Activated naive CD4-positive, alpha-beta T cell treated with Interleukin-2 at 50 U/mL for 16 hours (primary cell): ENCODE measurements around the gene STX7.

Source experiments
- DNase-seq: peaks from one replicate; pipeline ENCODE4 v3.0.0-alpha.2; 2020

The STX7 gene

GRCh38 chr6:132506869-132507808, 5.8 kb downstream of the STX7 start:
- DNase-seq: no peak

- no peak for DNase-seq
These were observed 6.5 kb downstream of the STX7 start for GRCh38 chr6:132506461-132506860.

- no peak for DNase-seq
These were observed 7.8 kb downstream of the STX7 start for GRCh38 chr6:132505158-132505557.

GRCh38 chr6:132504757-132505156, 8.2 kb downstream of the STX7 start:
- DNase-seq: no peak

GRCh38 chr6:132499757-132500156, 13.2 kb downstream of the STX7 start:
- DNase-seq: no peak

- no peak for DNase-seq
These were observed 14.3 kb downstream of the STX7 start for GRCh38 chr6:132498638-132499037.

GRCh38 chr6:132496519-132497180, 16.3 kb downstream of the STX7 start:
- DNase-seq: no peak

- DNase-seq: no peak
These were observed 17.3 kb downstream of the STX7 start for GRCh38 chr6:132495604-132496079.

GRCh38 chr6:132494954-132495353, 18.0 kb downstream of the STX7 start:
- DNase-seq: no peak

GRCh38 chr6:132491881-132492280, 21.0 kb downstream of the STX7 start:
- no peak for DNase-seq

GRCh38 chr6:132491303-132491702, 21.6 kb downstream of the STX7 start:
- peak; percentile 11 for DNase-seq

- DNase-seq: no peak
These were observed 22.3 kb downstream of the STX7 start for GRCh38 chr6:132490478-132491204.

GRCh38 chr6:132490024-132490423, 22.9 kb downstream of the STX7 start:
- no peak for DNase-seq

- DNase-seq: no peak
These were observed 23.5 kb downstream of the STX7 start for GRCh38 chr6:132489376-132489775.

GRCh38 chr6:132487762-132488161, 25.2 kb downstream of the STX7 start:
- DNase-seq: no peak

- no peak for DNase-seq
These were observed 28.3 kb downstream of the STX7 start for GRCh38 chr6:132484680-132485018.

GRCh38 chr6:132483779-132484679, 28.9 kb downstream of the STX7 start:
- DNase-seq: peak; percentile 20

- DNase-seq: no peak
These were observed 30.3 kb downstream of the STX7 start for GRCh38 chr6:132482581-132482980.

- DNase-seq: no peak
These were observed 31.7 kb downstream of the STX7 start for GRCh38 chr6:132481189-132481588.

- no peak for DNase-seq
These were observed 33.8 kb downstream of the STX7 start for GRCh38 chr6:132479131-132479530.

GRCh38 chr6:132478674-132479073, 34.2 kb downstream of the STX7 start:
- no peak for DNase-seq

- DNase-seq: no peak
These were observed 34.6 kb downstream of the STX7 start for GRCh38 chr6:132478266-132478665.
